H1 (cell line): ENCODE data around the gene ASS1. TPM values are rescaled to one million over a fixed set of nuclear protein-coding genes. Genes with fewer than 3 reads are reported as not detected.

Experiments
- CTCF ChIA-PET: fragments of 300-600 bp; sonication (Branson Sonifier 250); formaldehyde crosslinking; loops from one replicate; lab custom pipeline; 2021; ENCODE audit not compliant: partially characterized antibody; lab: Charles Lee
- POLR2A ChIA-PET: fragments of 300-600 bp; sonication (Branson Sonifier 250); formaldehyde crosslinking; loops from one replicate; lab custom pipeline; 2021; ENCODE audit warnings: inconsistent platforms; ENCODE audit not compliant: partially characterized antibody; lab: Charles Lee
- DNase-seq, 2 experiments: peaks; one replicate each; pipeline versions ENCODE4 v3.0.0 to v3.0.0-alpha.2; 2010 to 2022; ENCODE audit warnings: low spot score in 2 of 2, low read depth in 1 of 2, mixed read lengths in 1 of 2
- FAIRE-seq: peaks from 2 replicates; lab custom pipeline; 2011; peaks lifted over from hg19 to GRCh38; lab: Jason Lieb, UNC
- H2AFZ ChIP-seq: 2 replicates; pipeline ENCODE4 v1.8.1; 2012; ENCODE audit warnings: low read length, inconsistent platforms
- H2AK5ac ChIP-seq: 2 replicates; pipeline ENCODE4 v1.6.1; 2013; ENCODE audit warnings: low read depth, low read length
- H2BK120ac ChIP-seq: replicated peaks from 2 replicates; pipeline ENCODE3; 2013; ENCODE audit warnings: low read depth, low read length, inconsistent platforms
- H2BK12ac ChIP-seq: 2 replicates; pipeline ENCODE4 v1.6.1; 2013; ENCODE audit warnings: low read depth, low read length
- H2BK15ac ChIP-seq: 2 replicates; pipeline ENCODE4 v1.6.1; 2013; ENCODE audit warnings: low read length
- H2BK20ac ChIP-seq: 2 replicates; pipeline ENCODE4 v1.6.1; 2013; ENCODE audit warnings: low read length
- H2BK5ac ChIP-seq: 2 replicates; pipeline ENCODE4 v1.6.1; 2013; ENCODE audit warnings: low read depth, low read length
- H3K14ac ChIP-seq: 2 replicates; pipeline ENCODE4 v1.6.1; 2013; ENCODE audit warnings: inconsistent platforms; ENCODE audit not compliant: insufficient read length
- H3K18ac ChIP-seq: 2 replicates; pipeline ENCODE4 v1.6.1; 2013; ENCODE audit warnings: low read length; ENCODE audit errors: extremely low read depth
- H3K23ac ChIP-seq: 2 replicates; pipeline ENCODE4 v1.6.1; 2013; ENCODE audit warnings: inconsistent platforms; ENCODE audit not compliant: insufficient read length
- H3K23me2 ChIP-seq: 2 replicates; pipeline ENCODE4 v1.6.1; 2013; ENCODE audit warnings: low read depth, low read length
- H3K27ac ChIP-seq: 2 replicates; pipeline ENCODE4 v1.6.1; 2011; ENCODE audit warnings: low read depth, low read length, inconsistent platforms
- H3K27me3 ChIP-seq, 4 experiments: replicated peaks in 1 of 4; 1 replicate in 1 of 4; 2 replicates in 3 of 4; pipeline versions ENCODE4 v1.6.1 to v1.8.1; 2011 to 2013; ENCODE audit warnings: low read length in 3 of 4, mild to moderate bottlenecking in 3 of 4, inconsistent platforms in 2 of 4, mixed read lengths in 2 of 4, moderate library complexity in 1 of 4; ENCODE audit not compliant: control insufficient read depth in 3 of 4, insufficient read depth in 3 of 4; ENCODE audit errors: extremely low read depth in 1 of 4
- H3K36me3 ChIP-seq, 4 experiments: 2 replicates each; pipeline versions ENCODE4 v1.6.1 to v1.8.1; 2011 to 2013; ENCODE audit warnings: mild to moderate bottlenecking in 4 of 4, low read length in 3 of 4, moderate library complexity in 2 of 4, control low read depth in 1 of 4, inconsistent platforms in 1 of 4; ENCODE audit not compliant: insufficient read depth in 4 of 4, control insufficient read depth in 2 of 4
- H3K4ac ChIP-seq: replicated peaks from 2 replicates; pipeline ENCODE3; 2013; ENCODE audit warnings: low read length, low read depth, mixed read lengths, inconsistent platforms; ENCODE audit not compliant: insufficient read length
- H3K4me1 ChIP-seq, 4 experiments: replicated peaks in 1 of 4; 1 replicate in 1 of 4; 2 replicates in 3 of 4; pipeline versions ENCODE4 v1.6.1 to v1.8.1; 2011 to 2013; ENCODE audit warnings: low read length in 3 of 4, inconsistent platforms in 2 of 4, mixed read lengths in 1 of 4; ENCODE audit not compliant: insufficient read depth in 4 of 4, control insufficient read depth in 3 of 4
- H3K4me2 ChIP-seq, 2 experiments: 2 replicates each; pipeline versions ENCODE4 v1.6.1 to v1.8.1; 2011 to 2013; ENCODE audit warnings: low read depth in 2 of 2, low read length in 2 of 2, control low read depth in 1 of 2, inconsistent platforms in 1 of 2, mild to moderate bottlenecking in 1 of 2; ENCODE audit not compliant: insufficient read depth in 1 of 2
- H3K4me3 ChIP-seq, 4 experiments: fragments of 200-600, 300-600 bp in 1 of 4; sonication (generic), shearing (Covaris generic), sonication (Bioruptor Twin) in 1 of 4; 2 replicates each; pipeline versions ENCODE4 v1.5.1 to v1.8.1; 2011 to 2016; ENCODE audit warnings: low read length in 4 of 4, low read depth in 3 of 4, control low read depth in 2 of 4, inconsistent platforms in 2 of 4, mild to moderate bottlenecking in 2 of 4, mixed read lengths in 1 of 4, moderate library complexity in 1 of 4; ENCODE audit not compliant: insufficient read depth in 2 of 4; ENCODE audit errors: extremely low read depth in 1 of 4
- H3K56ac ChIP-seq: replicated peaks from 2 replicates; pipeline ENCODE3; 2013; ENCODE audit warnings: low read depth, mild to moderate bottlenecking, mixed read lengths, low read length, inconsistent platforms; ENCODE audit not compliant: insufficient read length
- H3K79me1 ChIP-seq: 2 replicates; pipeline ENCODE4 v1.6.1; 2013; ENCODE audit warnings: low read depth, low read length, control low read depth
- H3K79me2 ChIP-seq, 2 experiments: 2 replicates each; pipeline versions ENCODE4 v1.6.1 to v1.8.1; 2012 to 2013; ENCODE audit warnings: low read length in 2 of 2, mild to moderate bottlenecking in 2 of 2, inconsistent platforms in 1 of 2; ENCODE audit not compliant: insufficient read depth in 2 of 2, control insufficient read depth in 1 of 2
- H3K9ac ChIP-seq, 4 experiments: replicated peaks in 1 of 4; 1 replicate in 1 of 4; 2 replicates in 3 of 4; pipeline versions ENCODE4 v1.6.1 to v1.8.1; 2011 to 2013; ENCODE audit warnings: low read depth in 3 of 4, low read length in 3 of 4, control low read depth in 2 of 4, mild to moderate bottlenecking in 2 of 4, moderate library complexity in 2 of 4, inconsistent platforms in 1 of 4; ENCODE audit errors: extremely low read depth in 1 of 4
- H3K9me3 ChIP-seq, 2 experiments: 2 replicates each; pipeline versions ENCODE4 v1.6.1 to v1.8.1; 2012 to 2013; ENCODE audit warnings: mild to moderate bottlenecking in 2 of 2, moderate library complexity in 2 of 2, control low read depth in 1 of 2, inconsistent platforms in 1 of 2, low read depth in 1 of 2, low read length in 1 of 2, mixed read lengths in 1 of 2; ENCODE audit not compliant: insufficient read depth in 2 of 2
- H4K20me1 ChIP-seq, 2 experiments: replicated peaks in 1 of 2; 2 replicates each; pipeline versions ENCODE3 to v1.8.1; 2011 to 2013; ENCODE audit warnings: inconsistent platforms in 2 of 2, low read length in 2 of 2, mild to moderate bottlenecking in 1 of 2; ENCODE audit not compliant: insufficient read depth in 2 of 2, control insufficient read depth in 1 of 2
- H4K5ac ChIP-seq: 2 replicates; pipeline ENCODE4 v1.6.1; 2013; ENCODE audit warnings: low read length, low read depth, mixed read lengths, inconsistent platforms; ENCODE audit not compliant: insufficient read length
- H4K8ac ChIP-seq: 2 replicates; pipeline ENCODE4 v1.8.0; 2013; ENCODE audit warnings: mild to moderate bottlenecking, moderate library complexity, low read length, inconsistent platforms; ENCODE audit not compliant: insufficient read depth; ENCODE audit errors: extremely low read depth
- H4K91ac ChIP-seq: replicated peaks from 2 replicates; pipeline ENCODE3; 2013; ENCODE audit warnings: low read length, mixed read lengths, inconsistent platforms; ENCODE audit not compliant: insufficient read length
- CBX5 ChIP-seq: fragments of 300-800, 300-1000 bp; sonication (generic); IDR thresholded peaks from 2 replicates; pipeline ENCODE4 v1.7.1; 2016; ENCODE audit warnings: antibody characterized with exemption, low read length, low read depth
- POLR2A ChIP-seq, 2 experiments: IDR thresholded peaks; 1 replicate in 1 of 2; 2 replicates in 1 of 2; pipeline ENCODE4 v1.6.1; 2011; ENCODE audit warnings: low read depth in 2 of 2, low read length in 2 of 2, mild to moderate bottlenecking in 2 of 2; ENCODE audit errors: control extremely low read depth in 1 of 2
- RXRA ChIP-seq: IDR thresholded peaks from 2 replicates; pipeline ENCODE4 v1.6.1; 2011; ENCODE audit warnings: low read depth, mild to moderate bottlenecking, low read length, moderate library complexity; ENCODE audit not compliant: insufficient read depth
- SUZ12 ChIP-seq: fragments of 200-600 bp; sonication (generic); IDR thresholded peaks from 2 replicates; pipeline ENCODE4 v1.6.1; 2012; ENCODE audit warnings: mild to moderate bottlenecking, inconsistent platforms, low read length, moderate library complexity, mixed read lengths
- WGBS, 2 experiments: shearing (Covaris generic) in 1 of 2; methylation state at CpG; one replicate each; pipeline versions ENCODE4 v1.1.6 to v1.1.7; 2013 to 2015; ENCODE audit warnings: low lambda C conversion rate in 2 of 2, mixed read lengths in 2 of 2, inconsistent platforms in 1 of 2, low coverage in 1 of 2, missing lambda C conversion rate in 1 of 2; ENCODE audit not compliant: insufficient replicate concordance in 2 of 2, insufficient coverage in 1 of 2, insufficient read length in 1 of 2; ENCODE audit errors: extremely low coverage in 1 of 2, missing lambda C conversion rate in 1 of 2; 5-methylcytosine and 5-hydroxymethylcytosine counted together
- polyA plus RNA-seq, 7 experiments: library from polyadenylated mRNA; depleted of rRNA in 3 of 7; stranded (reverse) in 5 of 7; unstranded in 2 of 7; fragments of >200 nt in 5 of 7; fragments of 200-250 nt in 2 of 7; gene quantifications; 1 replicate in 5 of 7; 2 replicates in 1 of 7; 4 replicates in 1 of 7; pipeline versions ENCODE4 v1.2.1 to v1.2.3, GENCODE V29; 2011 to 2013; ENCODE audit warnings: missing spikeins in 2 of 7, mixed read lengths in 2 of 7
- total RNA-seq: library from RNA; stranded (reverse); fragmentation: NEBNext Ultra II Directional; extraction: Animal tissue kit (Norgen Biotek cat#: 25700); gene quantifications from 2 replicates; pipeline ENCODE4 v1.2.1, GENCODE V29; 2021

Gene ASS1
- total and polyA plus RNA-seq, 2 of the 8 experiments (the other 6 are each of a cell fraction or from before 2014, with no cell fraction given), result 108 to 296 TPM

DNA sequence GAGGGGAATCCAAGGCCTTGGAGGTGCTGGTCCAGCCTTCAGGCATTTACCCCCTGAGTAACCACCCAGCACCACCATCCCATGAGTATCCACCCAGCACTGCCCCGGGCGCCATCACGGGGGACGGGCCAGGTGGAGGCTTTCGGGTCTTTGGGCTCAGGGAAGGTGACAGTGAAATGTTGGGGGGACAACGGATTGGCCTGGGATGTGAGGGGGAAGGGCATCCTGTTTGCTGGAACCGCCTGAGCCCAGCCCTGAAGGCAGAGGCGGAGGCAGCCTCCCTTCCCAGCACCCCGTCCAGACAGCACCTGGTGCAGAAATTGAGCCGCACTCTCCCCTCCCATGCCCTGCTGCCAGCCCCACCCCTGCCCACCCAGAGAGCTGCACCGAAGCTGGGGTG lies 17.0 kb downstream of the ASS1 start:
- H3K27me3 ChIP-seq, result no peaks in the 10 kb centered on the region
- no peaks in the 10 kb centered on the region for H3K79me2 ChIP-seq
- FAIRE-seq, result no peak
- no peak overlapping the region for H3K4ac ChIP-seq
- H2BK12ac ChIP-seq, result no peak overlapping the region
- POLR2A ChIA-PET, result no interaction called here
- H3K4me1 ChIP-seq, result peaks cover 0 to 2% (median 0%) of the 10 kb centered on the region in 4 experiments; a peak in 3 of 7 replicates
- H3K23me2 ChIP-seq, result no peaks in the 10 kb centered on the region
- H3K27ac ChIP-seq, result no peak overlapping the region
- no peak overlapping the region for H2BK20ac ChIP-seq
- DNase-seq, result no peak
- no peaks in the 10 kb centered on the region for H3K9me3 ChIP-seq
- H3K4me3 ChIP-seq, result no peak overlapping the region
- no peak overlapping the region for H4K5ac ChIP-seq
- TF ChIP-seq SUZ12 (no peak), RXRA (no peak), POLR2A (IDR thresholded peaks at IDR 0.05; ENCODE audit: control extremely low read depth in 1 of 2, low read depth in 2 of 2, low read length in 2 of 2) (no peak), CBX5 (no peak)
- TF ChIP-seq, all 59 proteins: peak for 0
- no peak overlapping the region for H3K23ac ChIP-seq
- H3K4me2 ChIP-seq, result no peak overlapping the region
- no peak overlapping the region for H3K14ac ChIP-seq
- no peak overlapping the region for H4K91ac ChIP-seq
- H4K20me1 ChIP-seq, result peaks cover 0 to 2% of the 10 kb centered on the region in 2 experiments
- no peak overlapping the region for H4K8ac ChIP-seq
- no peak overlapping the region for H2BK5ac ChIP-seq
- no peak overlapping the region for H3K18ac ChIP-seq
- WGBS, 2 experiments, result 94% methylated on average over 7 of the region's 11 CpGs; no CpG with 5 or more reads in 1 of the 2 experiments
- H3K36me3 ChIP-seq, result peaks cover 0 to 15% (median 0%) of the 10 kb centered on the region in 4 experiments; a peak in 1 of 8 replicates
- no peak overlapping the region for H2AK5ac ChIP-seq
- H2BK15ac ChIP-seq, result no peak overlapping the region
- no peak overlapping the region for H3K9ac ChIP-seq
- no peak overlapping the region for H3K56ac ChIP-seq
- no peaks in the 10 kb centered on the region for H3K79me1 ChIP-seq
- H2AFZ ChIP-seq, result no peak overlapping the region
- CTCF ChIA-PET, result interaction anchor here (0.5 to 11.9 kb wide), 14 partner anchors 13 to 239 kb away, joined by 3 to 136 read pairs (median 12); partner anchors contain the start of gene EXOSC2
- H2BK120ac ChIP-seq, result no peak overlapping the region
